Stimulated activated CD8-positive, alpha-beta memory T cell treated with anti-CD3 and anti-CD28 coated beads, Interleukin-2, amount 100 ng/mL, for 1 hour (primary cell): Measurements from ENCODE around the gene SH3BP1.
"Not testable (repeated sequence)": the region's sequence is repeated elsewhere in the genome, so short reads cannot be mapped to it uniquely, and the experiment has no call there.

Source experiments
- DNase-seq, 2 donors: peaks; one replicate each; pipeline ENCODE4 v3.0.0-alpha.2; 2020; ENCODE audit warnings: low read depth in 2 of 2

The SH3BP1 gene

GRCh38 chr22:37633625-37634416 lies 5.6 kb upstream of the SH3BP1 start:
- peak in 1 of 2 donors; percentile 24 for DNase-seq

- DNase-seq, result no peak
These were observed 5.0 kb upstream of the SH3BP1 start for GRCh38 chr22:37634417-37634924.

DNA sequence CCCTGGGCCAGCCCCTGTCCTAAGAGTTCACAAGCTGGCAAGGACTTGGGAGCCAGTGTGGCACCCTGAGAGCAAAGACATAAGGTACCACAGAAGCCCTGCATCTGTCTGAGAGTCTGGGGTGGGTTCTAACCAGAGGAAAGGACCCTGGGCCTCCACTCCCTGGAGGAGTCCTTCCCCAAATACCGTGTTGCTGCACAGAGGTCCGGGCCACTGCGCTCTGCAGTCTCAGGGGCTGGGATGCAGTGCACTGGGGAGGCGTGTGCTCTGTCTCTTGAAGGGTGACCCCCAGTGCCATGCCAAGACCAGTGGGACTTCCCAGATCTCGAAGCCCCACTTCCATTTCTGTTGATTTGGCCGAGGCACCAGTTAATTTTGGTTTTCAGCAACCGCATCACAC lies 4.3 kb upstream of the SH3BP1 start:
- DNase-seq, result no peak

DNA sequence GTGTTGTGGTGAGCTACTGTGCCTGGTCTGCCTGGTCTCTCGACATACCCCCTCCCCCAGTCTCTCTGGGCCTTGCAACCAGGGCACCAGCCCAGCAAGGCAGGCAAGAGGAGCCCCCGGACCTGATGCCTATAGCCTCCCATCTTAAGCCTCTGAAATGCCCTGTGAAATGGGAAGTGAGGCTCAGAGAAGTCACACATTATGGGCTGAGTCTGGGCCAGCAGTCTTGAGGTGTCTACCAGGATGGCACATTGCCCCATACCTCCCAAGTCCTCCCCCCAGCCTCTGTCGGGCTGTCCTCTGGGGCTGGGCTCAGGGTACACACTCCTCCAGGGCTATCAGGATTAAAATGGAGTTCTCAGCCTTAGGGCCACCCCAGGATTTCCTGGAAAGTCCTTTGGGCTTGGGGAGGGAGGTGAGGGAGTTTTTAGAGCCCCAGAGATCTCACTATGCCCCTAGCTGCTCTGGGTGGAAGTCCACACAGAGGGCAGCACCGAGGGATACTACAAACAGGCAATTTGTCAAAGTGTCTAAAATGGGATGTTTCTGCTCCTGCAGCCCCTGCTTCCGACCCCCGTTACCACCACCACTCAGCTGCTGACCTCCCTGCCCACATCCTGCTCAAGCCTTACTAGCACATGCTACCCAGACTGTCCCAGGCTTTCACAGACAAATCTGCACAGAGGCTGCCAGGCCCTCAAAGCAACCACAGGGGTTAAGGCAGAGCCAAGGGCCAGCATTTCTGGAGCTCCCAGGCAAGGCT lies 3.1 kb upstream of the SH3BP1 start:
- DNase-seq, result no peak

DNA sequence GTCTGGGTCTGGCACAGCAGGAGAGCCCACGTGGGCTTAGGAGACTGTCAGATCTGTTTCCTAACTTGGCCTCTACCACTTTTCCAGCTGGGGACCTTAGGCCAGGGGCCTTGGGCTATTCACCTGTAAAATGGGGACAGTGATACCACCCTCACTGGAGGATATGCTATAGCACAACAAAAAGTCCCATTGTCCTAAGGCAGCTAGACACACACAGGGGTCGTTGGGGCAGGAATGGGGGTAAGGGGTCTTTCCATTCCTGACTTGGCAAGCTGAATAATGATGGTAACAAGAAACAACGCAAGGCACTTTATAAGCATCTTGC lies 2.6 kb upstream of the SH3BP1 start:
- DNase-seq, result no peak

GRCh38 chr22:37638391-37639069 lies 939 bp upstream of the SH3BP1 start:
- no peak for DNase-seq

DNA sequence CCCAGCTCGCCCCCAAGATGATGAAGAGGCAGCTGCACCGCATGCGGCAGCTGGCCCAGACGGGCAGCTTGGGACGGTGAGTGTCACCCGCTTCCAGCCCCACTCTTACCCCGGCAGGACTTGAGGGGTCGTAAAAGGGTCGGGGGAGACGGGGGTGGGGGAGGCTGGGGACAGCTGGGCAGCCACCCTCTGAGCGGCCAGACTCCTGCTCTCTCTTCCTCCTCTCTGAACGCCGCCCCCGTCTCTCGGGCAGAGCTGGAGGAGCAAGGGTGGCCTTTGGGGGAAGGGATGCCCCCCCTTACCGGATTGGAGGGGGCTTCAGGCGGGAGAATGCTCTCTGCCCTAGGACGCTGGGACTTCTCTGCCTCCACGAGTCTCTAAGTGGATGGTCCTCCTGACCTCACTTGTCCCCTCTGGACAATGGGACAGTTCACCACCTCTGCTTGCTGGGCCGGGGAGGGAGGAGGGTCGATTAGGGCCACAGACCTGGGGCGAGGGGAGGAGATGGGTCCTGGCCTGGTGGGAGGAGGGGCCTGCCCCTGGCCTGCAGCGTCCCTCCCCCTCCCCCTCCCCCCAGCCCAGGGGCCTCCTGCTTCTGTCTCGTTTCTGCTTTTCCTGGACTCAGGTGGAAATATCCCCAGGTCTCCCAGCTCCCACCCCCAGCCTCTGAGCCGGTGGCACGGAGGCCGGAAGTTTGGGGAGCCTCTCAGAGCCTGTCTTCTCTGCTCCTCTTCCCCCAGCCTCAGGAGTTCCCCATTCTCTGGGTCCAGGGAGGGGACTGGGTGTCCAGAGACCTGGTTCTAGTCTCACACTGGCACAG lies 512 bp downstream of the SH3BP1 start:
- DNase-seq, result no peak

DNA sequence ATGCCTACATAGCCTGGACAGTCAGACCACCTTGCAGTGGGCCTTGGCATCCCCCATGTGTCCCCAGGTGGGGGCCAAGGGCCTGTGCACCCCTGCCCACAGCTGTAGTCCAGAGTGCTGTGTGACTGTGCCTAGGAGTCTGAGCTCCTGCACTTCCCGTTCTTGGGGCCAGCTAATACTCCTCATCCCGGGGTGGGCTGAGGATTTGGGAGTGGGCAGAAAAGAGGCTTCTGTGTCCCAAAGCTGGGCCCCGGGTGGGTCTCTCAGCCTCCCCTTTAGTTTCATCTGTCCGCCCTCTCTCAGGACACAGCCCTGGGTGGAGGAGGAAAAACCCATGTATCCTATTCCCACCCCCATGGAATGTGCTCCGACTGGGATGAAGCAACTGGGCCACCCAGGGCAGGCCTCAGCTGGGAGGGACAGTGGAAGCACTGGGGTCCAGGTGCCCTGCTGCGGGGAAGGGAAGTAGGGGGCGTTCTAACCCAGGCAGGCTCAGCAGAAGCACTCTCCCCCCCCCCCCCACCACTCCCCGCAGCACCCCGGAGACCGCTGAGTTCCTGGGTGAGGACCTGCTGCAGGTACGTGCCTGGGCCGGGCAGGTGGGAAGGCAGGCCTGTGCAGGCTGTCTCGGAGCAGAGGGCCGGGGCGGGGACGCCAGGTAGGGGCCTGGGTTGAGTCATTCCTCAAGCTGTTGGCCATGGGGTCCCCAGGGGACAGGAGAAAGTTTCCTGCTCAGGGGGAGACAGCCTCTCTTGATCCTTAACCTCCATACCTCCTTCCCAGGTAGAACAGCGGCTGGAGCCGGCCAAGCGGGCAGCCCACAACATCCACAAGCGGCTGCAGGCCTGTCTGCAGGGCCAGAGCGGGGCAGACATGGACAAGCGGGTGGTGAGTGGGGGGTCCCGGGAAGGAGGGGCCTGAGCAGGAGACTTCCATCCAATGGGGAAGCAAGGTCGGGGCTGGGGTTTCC lies 1.4 kb downstream of the SH3BP1 start:
- DNase-seq, result no peak

- DNase-seq, result no peak
These were observed 2.1 kb downstream of the SH3BP1 start for GRCh38 chr22:37641561-37641949.

GRCh38 chr22:37643225-37643847 lies 3.9 kb downstream of the SH3BP1 start:
- DNase-seq, result peak; percentile 76 to 77

DNA sequence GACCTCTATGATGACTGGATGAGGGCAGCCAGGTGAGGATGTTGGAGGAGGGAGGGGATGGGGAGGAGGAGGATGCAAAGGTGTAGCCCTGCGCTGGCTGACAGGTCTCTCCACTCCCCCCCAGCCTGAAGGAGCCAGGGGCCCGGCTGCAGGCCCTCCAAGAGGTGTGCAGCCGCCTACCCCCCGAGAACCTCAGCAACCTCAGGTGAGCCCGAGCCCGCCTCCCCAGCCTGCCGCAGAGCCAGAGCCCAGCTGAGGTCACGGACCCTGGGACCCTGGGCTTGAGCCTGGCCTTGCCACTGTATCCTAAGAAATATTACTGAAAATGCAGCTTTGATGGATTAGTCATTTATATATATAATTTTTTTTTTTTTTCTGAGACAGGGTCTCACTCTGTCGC lies 7.8 kb downstream of the SH3BP1 start:
- no peak for DNase-seq

- DNase-seq, result no peak
These were observed 8.5 kb downstream of the SH3BP1 start for GRCh38 chr22:37647928-37648327.

GRCh38 chr22:37650463-37651136 lies 11.1 kb downstream of the SH3BP1 start:
- no peak for DNase-seq

DNA sequence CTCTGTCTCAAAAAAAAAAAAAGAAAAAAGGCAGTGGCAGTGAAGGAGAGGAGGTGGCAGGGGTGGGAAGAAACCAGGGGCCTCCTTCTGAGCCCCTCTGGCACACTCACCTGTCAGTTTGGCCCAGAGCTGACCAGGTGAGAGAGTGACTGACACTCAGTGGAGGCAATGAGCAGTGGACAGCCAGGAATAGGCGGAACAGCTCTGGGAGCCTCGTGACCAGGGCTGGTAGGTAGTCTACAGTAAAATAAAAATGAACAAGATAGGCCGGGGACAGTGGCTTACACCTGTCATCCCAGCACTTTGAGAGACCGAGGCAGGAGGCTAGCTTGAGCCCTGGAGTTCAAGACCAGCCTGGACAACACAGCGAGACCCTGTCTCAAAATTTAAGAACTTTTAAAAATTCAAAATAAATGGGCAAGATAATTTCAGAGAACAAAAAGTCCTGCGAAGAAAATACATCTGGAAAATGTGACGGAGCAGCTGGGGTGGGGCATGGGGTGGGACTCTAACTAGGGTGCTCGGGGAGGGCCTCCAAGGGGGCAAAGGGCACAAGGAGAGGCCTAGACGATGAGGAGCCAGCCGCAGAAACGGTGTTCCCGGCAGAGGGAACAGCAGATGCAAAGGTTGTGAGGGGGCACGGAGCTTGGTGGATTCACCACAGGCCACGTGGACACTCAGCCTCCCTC lies 15.2 kb downstream of the SH3BP1 start:
- no peak for DNase-seq

- no peak for DNase-seq
These were observed 15.7 kb downstream of the SH3BP1 start for GRCh38 chr22:37655252-37655563.

DNA sequence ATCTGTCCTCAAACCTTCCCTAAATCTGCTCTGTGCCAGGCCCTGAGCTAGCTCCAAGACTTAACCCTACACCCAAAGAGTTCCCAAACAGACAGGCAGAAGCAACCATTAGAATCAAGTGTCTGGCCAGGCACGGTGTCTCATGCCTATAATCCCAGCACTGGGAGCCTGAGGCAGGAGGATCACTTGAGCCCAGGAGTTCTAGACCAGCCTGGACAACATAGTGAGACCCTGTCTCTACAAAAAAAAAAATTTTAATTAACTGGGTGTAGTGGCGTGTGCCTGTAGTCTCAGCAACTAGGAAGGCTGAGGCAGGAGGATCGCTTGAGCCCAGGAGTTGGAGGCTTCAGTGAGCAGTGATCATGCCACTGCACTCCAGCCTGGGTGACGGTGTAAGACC lies 17.1 kb downstream of the SH3BP1 start:
- DNase-seq, result not testable (repeated sequence)

GRCh38 chr22:37657590-37658132 lies 18.2 kb downstream of the SH3BP1 start:
- DNase-seq, result no peak

DNA sequence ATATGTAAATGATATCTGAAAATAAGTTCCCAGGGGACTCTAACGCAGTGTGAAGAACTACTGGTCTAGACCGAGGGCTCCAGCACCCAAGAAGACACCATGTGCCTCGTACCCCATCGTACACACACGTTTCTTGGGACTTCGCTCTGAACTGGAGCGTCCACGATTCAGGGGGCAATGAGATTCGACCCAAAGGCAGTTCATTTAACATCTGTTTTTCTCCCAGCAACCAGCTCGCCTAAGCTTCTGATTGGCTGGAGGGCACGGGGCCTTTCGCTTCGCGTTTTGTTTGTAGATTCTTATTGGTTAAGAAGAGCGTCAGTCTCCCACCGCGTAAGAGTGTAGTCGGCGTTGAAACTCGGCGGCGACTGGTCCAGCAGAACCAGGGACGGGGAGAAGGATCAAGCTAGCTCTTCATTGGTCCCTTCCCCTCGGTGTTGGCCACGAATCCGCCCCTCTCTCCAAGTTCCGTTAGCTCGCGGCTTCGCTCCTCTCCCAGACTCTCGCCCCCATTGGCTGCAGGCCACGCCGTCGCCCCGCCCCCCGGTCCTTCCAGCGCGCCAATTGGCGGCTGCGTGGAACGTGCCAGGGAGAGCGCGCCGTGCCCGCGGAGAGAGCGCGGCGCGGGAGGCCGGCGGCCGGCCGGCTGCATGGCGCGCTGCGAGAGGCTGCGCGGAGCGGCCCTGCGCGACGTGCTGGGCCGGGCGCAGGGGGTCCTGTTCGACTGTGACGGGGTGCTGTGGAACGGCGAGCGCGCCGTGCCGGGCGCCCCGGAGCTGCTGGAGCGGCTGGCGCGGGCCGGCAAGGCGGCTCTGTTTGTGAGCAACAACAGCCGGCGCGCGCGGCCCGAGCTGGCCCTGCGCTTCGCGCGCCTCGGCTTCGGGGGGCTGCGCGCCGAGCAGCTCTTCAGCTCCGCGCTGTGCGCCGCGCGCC lies 18.9 kb downstream of the SH3BP1 start, which contains the start of gene PDXP:
Gene PDXP, plus strand, starts transcription at position 591 of the 933 bp plus-strand sequence. Its CDS starts 60 bp downstream, at position 651.
- peak; percentile 96 to 97 for DNase-seq
